ENCODE measurements around the gene NDUFB7. TPM values are rescaled to one million over a fixed set of nuclear protein-coding genes. Genes with fewer than 3 reads are reported as not detected.
A peak's percentile ranks its signal among the peaks of the same experiment; 100 is the strongest.

Gene NDUFB7
- total RNA-seq, 1 donor from 2014 or later, result 501 TPM

DNA sequence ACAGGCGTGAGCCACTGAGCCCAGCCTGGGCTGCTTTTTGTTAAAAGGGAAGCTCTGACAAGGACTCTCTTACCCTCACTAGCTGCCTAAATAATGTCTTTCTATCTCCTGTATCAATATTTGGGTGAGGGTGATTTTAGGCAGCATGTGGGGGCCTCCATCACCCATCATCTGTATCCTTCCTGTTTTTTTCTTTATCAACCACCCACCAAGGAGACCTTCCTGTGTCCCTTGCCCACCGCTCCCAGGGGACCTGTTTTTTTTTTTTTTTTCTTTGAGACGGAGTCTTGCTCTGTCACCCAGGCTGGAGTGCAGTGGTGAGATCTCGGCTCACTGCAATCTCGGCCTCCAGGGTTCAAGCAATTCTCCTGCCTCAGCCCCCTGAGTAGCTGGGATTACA lies 5.4 kb upstream of the NDUFB7 start:
- no peak for DNase-seq
- Histone ChIP-seq H3K27ac (replicated peaks) (no peak overlapping the region), H3K4me3 (no peak overlapping the region), H3K9me3 (replicated peaks) (no peaks in the 10 kb centered on the region), H3K36me3 (no peaks in the 10 kb centered on the region), H3K4me1 (peaks cover 11% of the 10 kb centered on the region), H3K27me3 (ENCODE audit: low read depth) (no peaks in the 10 kb centered on the region)
- intact Hi-C loops (cut with micrococcal nuclease), result loop anchor here (5.0 kb wide), 1 partner anchor 110 kb away; no protein-coding TSS in a partner anchor
- TF ChIP-seq, protein P1, sequence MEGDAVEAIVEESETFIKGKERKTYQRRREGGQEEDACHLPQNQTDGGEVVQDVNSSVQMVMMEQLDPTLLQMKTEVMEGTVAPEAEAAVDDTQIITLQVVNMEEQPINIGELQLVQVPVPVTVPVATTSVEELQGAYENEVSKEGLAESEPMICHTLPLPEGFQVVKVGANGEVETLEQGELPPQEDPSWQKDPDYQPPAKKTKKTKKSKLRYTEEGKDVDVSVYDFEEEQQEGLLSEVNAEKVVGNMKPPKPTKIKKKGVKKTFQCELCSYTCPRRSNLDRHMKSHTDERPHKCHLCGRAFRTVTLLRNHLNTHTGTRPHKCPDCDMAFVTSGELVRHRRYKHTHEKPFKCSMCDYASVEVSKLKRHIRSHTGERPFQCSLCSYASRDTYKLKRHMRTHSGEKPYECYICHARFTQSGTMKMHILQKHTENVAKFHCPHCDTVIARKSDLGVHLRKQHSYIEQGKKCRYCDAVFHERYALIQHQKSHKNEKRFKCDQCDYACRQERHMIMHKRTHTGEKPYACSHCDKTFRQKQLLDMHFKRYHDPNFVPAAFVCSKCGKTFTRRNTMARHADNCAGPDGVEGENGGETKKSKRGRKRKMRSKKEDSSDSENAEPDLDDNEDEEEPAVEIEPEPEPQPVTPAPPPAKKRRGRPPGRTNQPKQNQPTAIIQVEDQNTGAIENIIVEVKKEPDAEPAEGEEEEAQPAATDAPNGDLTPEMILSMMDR (IDR thresholded peaks at IDR 0.05; ENCODE audit: borderline replicate concordance), result no peak

DNA sequence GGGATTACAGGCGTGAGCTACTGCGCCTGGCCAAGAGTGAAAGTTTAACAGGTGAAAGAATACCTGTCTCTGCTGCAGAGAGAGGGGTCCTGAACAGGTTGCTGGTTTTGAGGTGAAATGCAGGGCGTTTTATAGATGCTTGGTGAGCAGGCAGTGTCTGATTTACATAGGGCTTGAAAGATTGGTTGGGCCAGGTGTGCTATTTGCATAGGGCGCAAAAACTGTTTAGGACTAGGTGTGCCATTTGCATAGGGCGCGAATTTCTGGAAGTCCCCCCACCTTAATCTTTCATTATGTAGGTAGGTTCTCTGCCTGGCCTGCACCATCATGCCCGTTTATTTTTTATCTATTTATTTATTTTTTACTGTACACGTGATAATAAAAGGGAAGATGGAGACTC lies 4.5 kb upstream of the NDUFB7 start:
- TF ChIP-seq, protein P1 (IDR thresholded peaks at IDR 0.05; ENCODE audit: borderline replicate concordance), result no peak
- intact Hi-C loops (cut with micrococcal nuclease), result loop anchor here (5.0 kb wide), 1 partner anchor 111 kb away; no protein-coding TSS in a partner anchor
- Histone ChIP-seq H3K27me3 (ENCODE audit: low read depth) (no peaks in the 10 kb centered on the region), H3K9me3 (replicated peaks) (no peaks in the 10 kb centered on the region), H3K4me1 (peaks cover 19% of the 10 kb centered on the region), H3K4me3 (no peak overlapping the region), H3K27ac (replicated peaks) (no peak overlapping the region), H3K36me3 (no peaks in the 10 kb centered on the region)
- no peak for DNase-seq

DNA sequence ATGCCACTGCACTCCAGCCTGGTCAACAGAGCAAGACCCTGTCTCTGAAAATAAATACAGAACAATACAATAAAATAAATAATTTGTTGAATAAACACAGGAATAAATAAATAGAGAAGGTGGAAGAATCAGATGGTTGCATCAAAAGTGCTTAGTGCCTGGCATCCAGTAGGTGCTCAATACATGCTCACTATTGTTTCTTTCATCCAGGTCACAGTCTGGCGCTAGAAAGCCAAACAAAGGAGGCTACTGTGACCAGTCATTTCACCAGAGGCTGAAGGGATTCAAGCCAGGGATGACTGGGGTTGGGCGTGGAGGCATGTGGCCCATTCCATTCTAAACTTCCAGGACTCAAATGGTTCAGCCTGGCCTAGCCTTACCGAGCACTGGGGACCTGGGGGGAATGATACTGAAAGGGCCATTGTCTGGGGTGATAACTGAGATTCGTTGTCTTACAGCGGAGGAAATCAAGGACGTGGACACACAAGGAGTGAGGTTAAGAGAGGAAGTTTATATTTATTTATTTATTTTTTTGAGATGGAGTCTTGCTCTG lies 3.6 kb upstream of the NDUFB7 start:
- Histone ChIP-seq H3K36me3 (no peaks in the 10 kb centered on the region), H3K9me3 (replicated peaks) (no peaks in the 10 kb centered on the region), H3K4me1 (peaks cover 27% of the 10 kb centered on the region), H3K4me3 (no peak overlapping the region), H3K27me3 (ENCODE audit: low read depth) (no peaks in the 10 kb centered on the region), H3K27ac (replicated peaks) (no peak overlapping the region)
- no peak for DNase-seq
- TF ChIP-seq, protein P1 (IDR thresholded peaks at IDR 0.05; ENCODE audit: borderline replicate concordance), result no peak
- intact Hi-C loops (cut with micrococcal nuclease), result loop anchor here (5.0 kb wide), 1 partner anchor 112 kb away; no protein-coding TSS in a partner anchor

DNA sequence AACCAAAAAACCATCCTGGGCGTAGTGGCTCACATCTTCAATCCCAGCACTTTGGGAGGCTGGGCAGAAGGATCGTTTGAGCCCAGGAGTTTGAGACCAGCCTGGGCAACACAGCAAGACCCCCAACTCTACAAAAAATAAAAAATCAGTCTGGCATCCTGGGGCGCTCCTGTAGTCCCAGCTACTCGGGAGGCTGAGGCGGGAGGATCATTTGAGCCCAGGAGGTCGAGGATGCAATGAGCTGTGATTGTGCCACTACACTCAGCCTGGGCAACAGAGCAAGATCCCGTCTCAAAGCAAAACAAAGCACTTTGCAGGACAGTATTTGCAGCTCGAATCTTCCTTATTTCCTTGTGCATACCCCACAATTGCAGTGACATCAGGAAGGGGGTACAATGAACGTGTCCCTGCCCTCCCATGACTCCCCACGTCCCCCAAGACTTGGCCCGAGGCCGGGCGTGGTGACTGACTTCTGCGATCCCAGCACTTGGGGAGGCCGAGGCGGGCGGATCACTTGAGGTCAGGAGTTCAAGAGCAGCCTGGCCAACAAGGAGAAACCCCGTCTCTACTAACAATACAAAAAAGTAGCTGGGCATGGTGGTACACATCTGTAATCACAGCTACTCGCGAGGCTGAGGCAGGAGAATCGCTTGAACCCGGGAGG lies 870 bp downstream of the NDUFB7 start:
- TF ChIP-seq, protein P1 (IDR thresholded peaks at IDR 0.05; ENCODE audit: borderline replicate concordance), result no peak
- DNase-seq, result no peak
- Histone ChIP-seq H3K27me3 (ENCODE audit: low read depth) (no peaks in the 10 kb centered on the region), H3K36me3 (peaks cover 11% of the 10 kb centered on the region), H3K4me1 (peaks cover 55% of the 10 kb centered on the region), H3K9me3 (replicated peaks) (no peaks in the 10 kb centered on the region), H3K4me3 (peak overlapping the region; percentile 92), H3K27ac (replicated peaks) (peak overlapping the region; percentile 95)
- intact Hi-C loops (cut with micrococcal nuclease), result loop anchor here (5.0 kb wide), 1 partner anchor 316 kb away; the partner anchor contains the start of gene OR7A17

DNA sequence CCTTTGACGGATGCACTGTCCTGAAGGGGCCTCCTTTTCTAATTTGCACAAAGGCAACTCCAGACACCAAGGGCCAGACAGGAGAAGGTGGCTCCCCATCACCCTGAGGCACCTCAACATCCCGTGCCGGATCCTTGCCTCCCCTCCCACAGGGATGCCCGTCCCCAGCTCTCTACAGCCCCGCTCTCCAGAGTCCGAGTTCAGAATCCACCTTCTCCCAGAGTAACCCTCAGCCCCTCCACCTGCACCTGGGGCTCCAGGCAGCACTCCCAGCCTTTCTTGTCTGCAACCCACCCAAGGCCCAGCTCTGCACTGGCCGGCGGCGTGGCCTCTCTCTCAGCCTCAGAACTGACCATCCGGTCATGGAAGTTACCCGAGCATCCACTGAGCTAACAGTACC lies 4.8 kb downstream of the NDUFB7 start:
- no peak overlapping the region for H3K4me3 ChIP-seq
- no peak overlapping the region for H3K27ac ChIP-seq (replicated peaks)
- no peaks in the 10 kb centered on the region for H3K27me3 ChIP-seq (ENCODE audit: low read depth)
- TF ChIP-seq, protein P1 (IDR thresholded peaks at IDR 0.05; ENCODE audit: borderline replicate concordance), result no peak
- intact Hi-C loops (cut with micrococcal nuclease), result no loop called here
- H3K4me1 ChIP-seq, result peaks cover 62% of the 10 kb centered on the region
- no peak for DNase-seq
- no peaks in the 10 kb centered on the region for H3K9me3 ChIP-seq (replicated peaks)
- H3K36me3 ChIP-seq, result peaks cover 21% of the 10 kb centered on the region

All from left ventricle myocardium inferior (tissue), 1 donor.